ENCODE results near the gene NEUROD1.

The NEUROD1 gene

GRCh38 chr2:181660181-181660580, 20.1 kb downstream of the NEUROD1 start:
- no peak overlapping the region for H3K27ac ChIP-seq
- no peaks in the 10 kb centered on the region for H4K20me1 ChIP-seq (ENCODE audit: insufficient read depth)
- no peaks in the 10 kb centered on the region for H3K4me1 ChIP-seq (ENCODE audit: low read depth, poor library complexity, severe bottlenecking)
- H3K4me2 ChIP-seq = no peak overlapping the region
- no peak for TF ChIP-seq CTCF (conservative IDR thresholded peaks at IDR 0.05; ENCODE audit: low read depth, low read length)
- no peaks in the 10 kb centered on the region for H3K79me2 ChIP-seq (ENCODE audit: insufficient read depth, low read depth)
- no peaks in the 10 kb centered on the region for H3K36me3 ChIP-seq (ENCODE audit: insufficient read depth)
- no peak overlapping the region for H3K4me3 ChIP-seq (IDR thresholded peaks at IDR 0.05; ENCODE audit: insufficient read depth, low read depth, low read length)
- H3K27me3 ChIP-seq (ENCODE audit: insufficient read depth, low read depth) = no peaks in the 10 kb centered on the region
- no peak overlapping the region for H2AFZ ChIP-seq (ENCODE audit: low read depth)
- H3K9ac ChIP-seq = no peak overlapping the region

GRCh38 chr2:181658444-181658843, 21.9 kb downstream of the NEUROD1 start:
- H3K79me2 ChIP-seq (ENCODE audit: insufficient read depth, low read depth) = no peaks in the 10 kb centered on the region
- H3K4me2 ChIP-seq = no peak overlapping the region
- H3K4me3 ChIP-seq (IDR thresholded peaks at IDR 0.05; ENCODE audit: insufficient read depth, low read depth, low read length) = no peak overlapping the region
- H3K4me1 ChIP-seq (ENCODE audit: low read depth, poor library complexity, severe bottlenecking) = no peaks in the 10 kb centered on the region
- no peak overlapping the region for H3K27ac ChIP-seq
- H4K20me1 ChIP-seq (ENCODE audit: insufficient read depth) = no peaks in the 10 kb centered on the region
- no peaks in the 10 kb centered on the region for H3K27me3 ChIP-seq (ENCODE audit: insufficient read depth, low read depth)
- H3K36me3 ChIP-seq (ENCODE audit: insufficient read depth) = no peaks in the 10 kb centered on the region
- no peak for TF ChIP-seq CTCF (conservative IDR thresholded peaks at IDR 0.05; ENCODE audit: low read depth, low read length)
- no peak overlapping the region for H3K9ac ChIP-seq
- no peak overlapping the region for H2AFZ ChIP-seq (ENCODE audit: low read depth)

- Histone ChIP-seq H3K27ac (no peak overlapping the region), H3K36me3 (ENCODE audit: insufficient read depth) (no peaks in the 10 kb centered on the region), H3K4me1 (ENCODE audit: low read depth, poor library complexity, severe bottlenecking) (no peaks in the 10 kb centered on the region), H3K4me2 (no peak overlapping the region), H3K4me3 (IDR thresholded peaks at IDR 0.05; ENCODE audit: insufficient read depth, low read depth, low read length) (no peak overlapping the region), H2AFZ (ENCODE audit: low read depth) (no peak overlapping the region), H3K27me3 (ENCODE audit: insufficient read depth, low read depth) (no peaks in the 10 kb centered on the region), H4K20me1 (ENCODE audit: insufficient read depth) (no peaks in the 10 kb centered on the region), H3K79me2 (ENCODE audit: insufficient read depth, low read depth) (no peaks in the 10 kb centered on the region), H3K9ac (no peak overlapping the region)
- no peak for TF ChIP-seq CTCF (conservative IDR thresholded peaks at IDR 0.05; ENCODE audit: low read depth, low read length)
These were observed 22.9 kb downstream of the NEUROD1 start for GRCh38 chr2:181657379-181657778.

- H3K4me2 ChIP-seq = no peak within 1 kb of the TSS
- no peaks in the 10 kb centered on the region for H3K79me2 ChIP-seq (ENCODE audit: insufficient read depth, low read depth)
- H2AFZ ChIP-seq (ENCODE audit: low read depth) = no peak within 1 kb of the TSS
- H4K20me1 ChIP-seq (ENCODE audit: insufficient read depth) = no peaks in the 10 kb centered on the region
- no peak for TF ChIP-seq CTCF (conservative IDR thresholded peaks at IDR 0.05; ENCODE audit: low read depth, low read length)
- H3K9ac ChIP-seq = no peak within 1 kb of the TSS
- H3K4me1 ChIP-seq (ENCODE audit: low read depth, poor library complexity, severe bottlenecking) = no peaks in the 10 kb centered on the region
- H3K4me3 ChIP-seq (IDR thresholded peaks at IDR 0.05; ENCODE audit: insufficient read depth, low read depth, low read length) = no peak within 1 kb of the TSS
- no peaks in the 10 kb centered on the region for H3K27me3 ChIP-seq (ENCODE audit: insufficient read depth, low read depth)
- H3K36me3 ChIP-seq (ENCODE audit: insufficient read depth) = no peaks in the 10 kb centered on the region
- no peak within 1 kb of the TSS for H3K27ac ChIP-seq
These were observed 23.6 kb downstream of the NEUROD1 start, which contains the start of gene CERKL for GRCh38 chr2:181656450-181657291. Gene CERKL (minus strand): TSS chr2:181657105. CDS start chr2:181657006, 99 bp downstream.
